Measurements from ENCODE around the gene CCDC124. TPM values are rescaled to one million over a fixed set of nuclear protein-coding genes. Genes with fewer than 3 reads are reported as not detected.

CCDC124 gene, protein sequence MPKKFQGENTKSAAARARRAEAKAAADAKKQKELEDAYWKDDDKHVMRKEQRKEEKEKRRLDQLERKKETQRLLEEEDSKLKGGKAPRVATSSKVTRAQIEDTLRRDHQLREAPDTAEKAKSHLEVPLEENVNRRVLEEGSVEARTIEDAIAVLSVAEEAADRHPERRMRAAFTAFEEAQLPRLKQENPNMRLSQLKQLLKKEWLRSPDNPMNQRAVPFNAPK
- 46.1 and 54.0 TPM in 2 replicates for total RNA-seq

DNA sequence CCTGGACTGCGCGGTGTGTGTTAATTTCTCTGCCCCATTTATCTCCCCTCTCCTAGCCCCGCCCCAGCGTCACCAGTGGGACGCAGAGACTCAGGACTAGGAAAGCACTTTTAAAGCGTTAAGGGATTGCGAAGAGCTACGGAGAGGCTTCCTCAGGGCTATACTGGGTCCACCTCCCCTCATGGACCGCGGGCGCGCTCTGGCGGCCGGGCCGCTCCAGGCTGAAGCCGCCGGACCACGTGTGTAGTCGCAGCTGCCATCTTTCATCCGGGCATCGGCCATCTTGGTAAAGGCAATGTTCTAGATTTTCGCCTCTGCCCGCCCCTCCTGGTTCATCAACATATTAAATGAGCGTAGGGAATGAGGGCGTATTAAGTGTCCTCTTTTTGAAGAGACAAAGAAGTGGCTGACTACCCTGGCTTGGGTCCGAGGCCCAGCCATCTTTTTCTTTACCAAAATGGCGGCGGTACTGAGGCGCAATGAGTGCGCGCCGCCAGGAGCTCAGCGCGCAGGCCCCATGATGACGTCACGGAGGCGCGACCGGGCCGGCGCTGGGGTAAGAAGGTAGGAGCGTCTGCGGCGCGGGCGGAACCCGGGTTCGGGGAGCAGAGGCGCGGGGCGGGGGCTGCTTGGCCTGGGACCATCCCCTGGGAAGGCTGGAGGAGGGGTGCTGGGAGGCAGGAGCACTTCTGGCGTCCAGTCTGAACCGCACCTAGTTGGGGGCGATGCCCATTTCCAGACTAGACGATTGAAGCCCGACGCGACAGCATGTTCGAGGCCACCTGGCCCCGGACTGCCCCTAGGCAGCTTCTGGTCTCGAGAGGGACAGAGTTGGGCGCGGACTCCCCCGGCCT lies at the start of gene CCDC124:
Gene CCDC124, plus strand, starts transcription at position 531 of the 854 bp plus-strand sequence. CDS start 3,406 bp downstream, outside the sequence.

DNA sequence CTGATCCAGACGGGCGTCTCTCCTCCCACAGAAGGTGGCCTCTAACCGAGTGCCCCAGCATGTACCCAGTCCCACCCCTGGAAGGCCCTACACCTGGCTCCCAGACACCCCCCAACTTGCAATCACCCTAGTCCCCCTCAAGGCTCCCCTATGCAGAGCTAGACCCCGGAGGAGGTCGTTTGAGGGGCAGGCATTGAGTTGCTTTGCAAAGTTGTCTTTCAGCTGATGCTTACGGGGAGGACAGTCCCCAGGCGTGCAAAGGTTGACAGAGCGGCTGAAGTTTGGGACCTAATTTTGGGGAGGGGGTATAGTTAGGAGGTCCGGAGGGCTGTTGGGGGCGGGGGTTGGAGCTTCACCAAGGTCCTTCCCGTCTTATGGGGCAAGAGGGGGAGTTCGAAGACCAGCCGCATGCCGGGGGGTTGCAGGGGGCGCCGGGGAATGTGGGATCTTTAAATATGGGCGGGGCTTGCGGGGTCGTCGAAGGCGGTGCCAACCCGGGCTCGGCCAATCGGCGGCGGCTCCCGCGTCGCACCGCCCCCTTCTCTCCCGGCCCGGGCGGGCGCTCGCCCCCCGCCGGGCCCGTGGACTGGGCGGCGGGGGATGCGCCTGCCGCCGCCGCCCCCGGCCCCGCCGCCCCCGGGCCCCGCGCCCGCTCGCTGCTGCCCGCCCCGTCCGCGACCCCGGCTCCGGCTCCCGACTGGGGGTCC lies 33.9 kb downstream of the CCDC124 start, which contains the start of gene KCNN1:
Gene KCNN1, plus strand, starts transcription at position 558 of the 707 bp plus-strand sequence. CDS start 6,782 bp downstream, outside the sequence.

Other genes with a start within 250 kb of the CCDC124 start
- under 0.01 TPM in 1 of 2 replicates, not detected in the other for gene UNC13A, start 244.7 kb upstream of the CCDC124 start, total RNA-seq
- gene MAP1S, start 213.5 kb upstream of the CCDC124 start, total RNA-seq = 24.6 and 50.7 TPM in 2 replicates
- gene FCHO1, start 181.5 kb upstream of the CCDC124 start, total RNA-seq = 0.65 and 1.1 TPM in 2 replicates
- gene B3GNT3, start 137.9 kb upstream of the CCDC124 start, total RNA-seq = not detected in 2 replicates
- not detected in 2 replicates for gene INSL3, start 111.5 kb upstream of the CCDC124 start, total RNA-seq
- 1.6 and 5.0 TPM in 2 replicates for gene JAK3, start 85.0 kb upstream of the CCDC124 start, total RNA-seq
- 858 and 936 TPM in 2 replicates for gene RPL18A, start 73.1 kb upstream of the CCDC124 start, total RNA-seq
- gene SLC5A5, start 61.1 kb upstream of the CCDC124 start, total RNA-seq = not detected in 2 replicates
- gene KCNN1, start 34.1 kb downstream of the CCDC124 start, total RNA-seq = not detected in 2 replicates
- gene ARRDC2, start 75.2 kb downstream of the CCDC124 start, total RNA-seq = 12.0 and 14.3 TPM in 2 replicates
- 0.15 TPM in 1 of 2 replicates, not detected in the other for gene IL12RB1, start 153.9 kb downstream of the CCDC124 start, total RNA-seq
- 0.30 and 0.32 TPM in 2 replicates for gene MAST3, start 164.8 kb downstream of the CCDC124 start, total RNA-seq
- 1.6 and 2.3 TPM in 2 replicates for gene PIK3R2, start 220.1 kb downstream of the CCDC124 start, total RNA-seq
- gene IFI30, start 240.8 kb downstream of the CCDC124 start, total RNA-seq = 3.3 TPM in 1 of 2 replicates, not detected in the other

All from epithelial cell of umbilical artery (primary cell).